ENCODE measurements around the gene FCGBP. TPM values are rescaled to one million over a fixed set of nuclear protein-coding genes. Genes with fewer than 3 reads are reported as not detected.

The FCGBP gene
- total and polyA plus RNA-seq, 12 donors = 1.6 to 785 (median 79.1) TPM

- no peaks in the 10 kb centered on the region for H3K36me3 ChIP-seq (replicated peaks in 1 of 2)
- peaks cover 0 to 8% (median 0%) of the 10 kb centered on the region in 3 donors for H3K9me3 ChIP-seq (replicated peaks in 1 of 3)
- no peak overlapping the region for H3K4me3 ChIP-seq
- no peaks in the 10 kb centered on the region for H3K27me3 ChIP-seq
- WGBS, 4 donors = 67 to 80% (median 70%) methylated on average over 6 of the region's 6 CpGs
- intact Hi-C loops (cut with DNase I) = no loop called here
- H3K27ac ChIP-seq = peak overlapping the region in 1 of 5 donors; percentile 29
- no peak for DNase-seq
- TF ChIP-seq CTCF (IDR thresholded peaks at IDR 0.05) (no peak), POLR2A (IDR thresholded peaks at IDR 0.05) (no peak)
- H3K4me1 ChIP-seq (replicated peaks in 1 of 2) = no peaks in the 10 kb centered on the region
These were observed 5.1 kb upstream of the FCGBP start for GRCh38 chr19:39939556-39939955.

- no peaks in the 10 kb centered on the region for H3K36me3 ChIP-seq (replicated peaks in 1 of 2)
- 21 to 36% (median 33%) methylated on average over 2 of the region's 2 CpGs for WGBS, 4 donors
- H3K9me3 ChIP-seq (replicated peaks in 1 of 3) = peaks cover 0 to 8% (median 0%) of the 10 kb centered on the region in 3 donors
- H3K4me3 ChIP-seq = no peak overlapping the region
- H3K27me3 ChIP-seq = no peaks in the 10 kb centered on the region
- no peak for TF ChIP-seq CTCF (IDR thresholded peaks at IDR 0.05)
- no peak for TF ChIP-seq POLR2A (IDR thresholded peaks at IDR 0.05)
- peak overlapping the region in 2 of 5 donors; percentile 18 to 30 for H3K27ac ChIP-seq
- no peak for DNase-seq
- H3K4me1 ChIP-seq (replicated peaks in 1 of 2) = no peaks in the 10 kb centered on the region
- intact Hi-C loops (cut with DNase I) = no loop called here
These were observed 3.4 kb upstream of the FCGBP start for GRCh38 chr19:39937787-39938186.

GRCh38 chr19:39937094-39937720 lies 2.8 kb upstream of the FCGBP start:
- 52 to 87% (median 59%) methylated on average over 3 to 5 of the region's 5 CpGs for WGBS, 4 donors
- intact Hi-C loops (cut with DNase I) = no loop called here
- TF ChIP-seq POLR2A (IDR thresholded peaks at IDR 0.05) (no peak), CTCF (IDR thresholded peaks at IDR 0.05) (no peak)
- Histone ChIP-seq H3K36me3 (replicated peaks in 1 of 2) (no peaks in the 10 kb centered on the region), H3K4me3 (no peak overlapping the region), H3K27me3 (no peaks in the 10 kb centered on the region), H3K4me1 (replicated peaks in 1 of 2) (no peaks in the 10 kb centered on the region), H3K9me3 (replicated peaks in 1 of 3) (peaks cover 0 to 8% (median 0%) of the 10 kb centered on the region in 3 donors), H3K27ac (peak overlapping the region in 2 of 5 donors; percentile 18 to 30)
- no peak for DNase-seq

GRCh38 chr19:39936622-39937021 lies 2.2 kb upstream of the FCGBP start:
- Histone ChIP-seq H3K4me3 (no peak overlapping the region), H3K36me3 (replicated peaks in 1 of 2) (no peaks in the 10 kb centered on the region), H3K27me3 (no peaks in the 10 kb centered on the region), H3K27ac (no peak overlapping the region), H3K4me1 (replicated peaks in 1 of 2) (no peaks in the 10 kb centered on the region), H3K9me3 (replicated peaks in 1 of 3) (peaks cover 0 to 8% (median 0%) of the 10 kb centered on the region in 3 donors)
- intact Hi-C loops (cut with DNase I) = no loop called here
- WGBS, 4 donors = 84 to 93% (median 86%) methylated on average over 6 of the region's 6 CpGs
- DNase-seq = no peak
- TF ChIP-seq POLR2A (IDR thresholded peaks at IDR 0.05) = no peak
- TF ChIP-seq CTCF (IDR thresholded peaks at IDR 0.05) = no peak
